HuH-7.5 (cell line): Measurements from ENCODE around the gene CBR1.
"Not testable (repeated sequence)": the region's sequence is repeated elsewhere in the genome, so short reads cannot be mapped to it uniquely, and the experiment has no call there.

Source experiments
- DNase-seq: peaks from one replicate; pipeline ENCODE4 v3.0.0; 2011; ENCODE audit warnings: low spot score

Gene CBR1

DNA sequence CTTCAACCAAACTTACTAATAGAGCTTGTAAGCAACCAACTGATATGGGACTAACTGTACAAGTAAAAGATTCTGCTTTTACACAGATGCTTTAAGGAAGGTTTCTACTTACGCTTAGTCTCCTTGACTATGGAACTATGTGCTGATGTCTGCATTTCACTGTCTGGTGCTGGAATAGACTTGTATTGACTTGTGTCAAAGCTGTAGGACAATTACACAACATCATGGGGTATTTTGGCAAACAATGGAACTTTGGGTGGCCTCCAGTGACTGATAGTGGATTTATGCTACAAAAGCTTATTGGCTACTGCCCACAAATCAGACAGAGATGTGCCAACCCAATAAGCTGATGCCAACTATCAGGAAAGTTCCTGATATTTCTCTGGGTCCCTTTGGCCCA is 10.6 kb downstream of the CBR1 start:
- no peak for DNase-seq

DNA sequence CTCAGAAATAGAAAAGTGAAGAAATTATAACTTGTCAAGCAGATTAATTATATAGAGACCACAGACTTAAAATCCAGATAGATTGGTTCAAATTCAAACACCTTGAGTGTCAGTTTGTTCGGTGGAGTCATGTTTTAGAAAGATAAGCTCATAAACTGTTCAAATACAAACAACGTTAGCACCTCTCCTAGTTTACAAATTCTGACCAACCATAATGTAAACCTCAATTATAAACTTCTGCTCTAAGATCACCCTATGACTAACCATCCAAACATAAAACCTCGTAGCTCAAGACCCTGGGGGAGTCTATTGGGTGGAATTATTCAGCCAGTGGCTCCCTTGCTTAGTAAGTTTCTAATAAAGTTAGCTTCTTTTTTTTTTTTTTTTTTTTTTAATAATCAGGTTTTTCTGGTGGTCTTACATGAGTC is 12.4 kb downstream of the CBR1 start:
- DNase-seq = no peak

DNA sequence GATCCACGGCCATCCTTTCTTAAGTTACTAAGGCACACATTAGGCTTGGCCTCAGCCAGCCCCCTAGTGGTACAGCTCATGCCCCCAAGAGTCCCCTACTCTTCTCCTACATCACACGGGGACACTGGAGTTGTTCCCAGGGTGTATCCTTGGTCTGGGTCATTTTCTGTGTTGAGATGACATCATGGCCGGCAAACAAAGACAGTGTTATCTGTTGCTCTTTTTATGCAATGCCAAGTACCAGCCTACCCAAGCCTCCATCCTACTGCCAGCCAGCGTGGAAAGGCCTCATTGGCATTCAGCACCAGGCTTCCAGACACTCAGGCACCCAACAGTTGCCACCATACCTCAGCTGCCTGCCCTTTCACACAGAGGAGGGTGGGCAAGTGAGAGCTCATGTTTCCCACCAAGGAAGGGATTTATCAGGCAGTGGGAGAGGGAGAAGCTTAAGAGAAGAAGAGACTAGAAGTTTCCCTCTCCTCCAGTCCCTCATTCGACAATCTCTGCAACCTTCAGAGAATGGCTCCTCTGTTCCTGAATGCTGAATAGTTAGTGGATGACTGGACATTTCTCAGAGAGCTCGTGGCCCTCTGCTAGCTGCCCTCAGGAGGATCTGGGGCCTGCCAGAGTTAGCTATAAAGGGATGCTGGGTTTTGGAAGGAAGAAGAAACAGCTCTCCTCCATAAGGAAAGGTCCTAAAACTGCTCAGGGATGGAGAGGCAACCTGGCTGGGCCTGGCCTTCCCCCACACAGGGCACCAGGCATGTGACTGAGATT is 17.7 kb downstream of the CBR1 start:
- DNase-seq = no peak

DNA sequence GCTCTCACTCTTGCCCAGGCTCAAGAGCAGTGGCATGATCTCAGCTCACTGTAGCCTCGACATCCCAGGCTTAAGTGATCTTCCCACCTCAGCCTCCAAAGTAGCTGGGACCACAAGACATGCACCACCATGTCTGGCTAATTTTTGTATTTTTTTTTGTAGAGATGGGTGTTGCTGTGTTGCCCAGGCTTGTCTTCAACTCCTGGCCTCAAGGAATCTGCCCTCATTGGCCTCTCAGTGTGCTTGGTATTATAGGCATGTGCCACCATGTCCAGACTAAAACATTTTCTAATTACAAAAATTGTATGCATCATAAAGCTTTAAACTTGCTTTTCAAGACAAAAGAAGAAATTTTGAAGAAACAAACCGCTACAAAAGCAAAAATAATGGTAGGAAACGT is 20.1 kb downstream of the CBR1 start:
- no peak for DNase-seq

DNA sequence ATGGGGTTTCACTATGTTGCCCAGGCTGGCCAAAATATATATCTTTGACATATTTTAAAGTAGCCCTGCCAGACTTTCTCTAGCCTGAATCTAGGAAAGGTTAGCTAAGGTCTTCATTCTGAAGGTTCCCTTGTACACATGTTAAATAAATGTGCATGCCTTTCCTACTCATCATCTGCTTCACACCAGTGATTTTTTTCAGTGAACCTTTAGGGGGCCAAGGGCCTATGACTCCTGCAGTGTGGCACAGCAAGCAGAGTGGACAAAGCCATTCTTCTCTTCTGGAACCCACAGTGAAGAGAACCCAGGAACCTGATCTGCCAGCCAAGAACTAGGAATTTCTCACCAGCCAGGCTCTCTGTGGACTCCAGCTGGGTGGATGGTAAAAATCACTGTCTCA is 22.9 kb downstream of the CBR1 start:
- DNase-seq = no peak

DNA sequence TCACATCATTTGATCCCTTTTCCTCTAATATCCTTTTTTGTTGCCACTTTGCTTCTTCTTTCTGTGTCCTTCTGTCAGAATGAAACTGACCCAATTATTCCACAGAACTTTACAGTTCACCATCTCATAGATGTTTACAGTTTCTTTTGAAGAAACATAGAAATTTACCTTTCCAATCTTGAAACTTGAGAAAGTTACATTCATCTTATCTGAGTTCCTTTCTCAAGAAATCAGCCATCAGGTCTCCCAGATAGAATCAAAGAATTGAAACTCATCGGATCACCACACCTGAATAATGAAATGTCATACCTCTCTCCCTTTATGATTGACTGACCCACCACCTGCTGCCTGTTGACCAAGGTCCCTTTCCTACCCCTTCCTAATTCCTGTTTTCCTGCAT is 23.7 kb downstream of the CBR1 start:
- DNase-seq = no peak

GRCh38 chr21:36096398-36097290 is 26.8 kb downstream of the CBR1 start:
- DNase-seq = no peak

DNA sequence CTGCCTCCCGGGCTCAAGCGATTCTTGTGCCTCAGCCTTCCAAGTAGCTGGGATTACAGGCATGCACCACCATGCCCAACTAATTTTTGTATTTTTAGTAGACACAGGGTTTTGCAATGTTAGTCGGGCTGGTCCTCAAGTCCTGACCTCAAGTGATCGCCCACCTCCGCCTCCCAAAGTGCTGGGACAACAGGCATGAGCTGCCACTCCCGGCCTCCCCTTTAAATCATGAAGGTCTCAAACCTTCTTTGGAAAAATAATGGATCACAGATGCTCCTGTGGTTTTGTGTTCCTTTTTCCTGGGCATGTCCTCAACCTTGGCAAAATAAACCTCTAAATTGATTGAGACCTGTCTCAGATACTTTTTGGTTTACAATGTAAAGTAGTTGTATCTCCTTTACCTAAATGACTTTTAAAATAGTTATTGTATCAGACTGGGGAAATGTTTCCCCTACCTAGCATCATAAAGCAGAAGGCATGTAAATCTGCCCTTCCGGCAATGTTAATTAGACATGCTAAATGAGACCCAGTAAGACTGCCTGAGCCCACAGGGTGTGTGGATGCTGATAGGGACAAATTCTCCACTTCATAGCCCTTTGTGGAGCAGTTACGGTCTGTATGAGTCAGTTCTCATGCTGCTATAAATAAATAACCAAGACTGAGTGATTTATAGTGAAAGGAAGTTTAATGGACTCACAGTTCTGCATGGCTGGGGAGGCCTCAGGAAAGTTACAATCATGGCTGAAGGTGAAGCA is 27.8 kb downstream of the CBR1 start:
- no peak for DNase-seq

DNA sequence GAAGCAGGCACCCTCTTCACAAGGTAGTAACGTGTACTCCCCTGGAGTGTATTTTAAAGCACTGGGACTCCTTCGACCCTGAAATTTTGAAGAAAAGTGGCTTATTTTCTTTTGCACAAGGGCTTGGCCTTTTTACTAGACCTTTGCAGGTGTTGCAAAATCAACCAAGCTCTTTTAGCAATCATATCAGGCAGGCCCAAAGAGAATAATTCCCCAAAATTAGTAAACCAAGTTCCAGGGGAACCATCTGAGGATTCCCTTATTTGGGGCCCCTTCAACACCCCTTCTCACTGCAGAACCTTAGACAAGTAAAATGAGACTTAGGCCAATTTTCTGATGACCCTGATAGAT is 28.3 kb downstream of the CBR1 start:
- no peak for DNase-seq

DNA sequence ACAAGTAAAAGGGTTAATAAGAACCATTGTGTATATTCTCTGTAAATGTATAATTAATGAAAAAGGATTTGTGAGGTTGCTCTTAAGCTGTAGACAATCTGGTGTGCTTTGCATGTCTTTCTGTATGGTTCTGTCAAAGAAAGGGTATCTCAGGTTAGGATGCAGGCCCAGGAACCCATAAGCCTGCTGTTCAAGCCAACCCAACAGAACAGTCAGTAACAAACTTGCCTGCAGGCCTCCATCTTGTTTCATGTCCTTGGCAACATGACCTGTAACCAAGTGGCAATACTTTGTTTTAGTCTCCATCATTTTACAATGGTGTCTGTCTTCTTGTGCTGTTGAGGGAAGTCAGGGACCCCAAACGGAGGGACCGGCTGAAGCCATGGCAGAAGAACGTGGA is 29.2 kb downstream of the CBR1 start:
- no peak for DNase-seq

DNA sequence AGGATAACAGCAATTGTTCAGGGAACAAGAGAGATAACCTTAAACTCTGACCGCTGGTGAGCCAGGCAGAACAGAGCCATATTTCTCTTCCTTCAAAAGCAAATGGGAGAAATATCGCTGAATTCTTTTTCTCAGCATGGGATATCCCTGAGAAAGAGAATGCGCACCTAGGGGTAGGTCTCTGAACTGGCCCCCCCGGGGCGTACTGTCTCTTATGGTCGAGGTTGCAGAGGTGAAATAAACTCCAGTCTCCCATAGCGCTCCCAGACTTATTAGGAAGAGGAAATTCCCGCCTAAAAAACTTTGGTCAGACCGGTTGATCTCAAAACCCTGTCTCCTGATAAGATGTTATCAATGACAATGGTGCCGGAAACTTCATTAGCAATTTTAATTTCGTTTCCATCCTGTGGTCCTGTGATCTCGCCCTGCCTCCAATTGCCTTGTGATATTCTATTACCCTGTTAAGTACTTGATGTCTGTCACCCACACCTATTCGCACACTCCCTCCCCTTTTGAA is 29.9 kb downstream of the CBR1 start:
- not testable (repeated sequence) for DNase-seq

- DNase-seq = no peak
These were observed 31.3 kb downstream of the CBR1 start for GRCh38 chr21:36100971-36101641.

- DNase-seq = no peak
These were observed 33.6 kb downstream of the CBR1 start for GRCh38 chr21:36103434-36103833.

- DNase-seq = no peak
These were observed 34.8 kb downstream of the CBR1 start for GRCh38 chr21:36104317-36105300.

GRCh38 chr21:36105327-36105842 is 35.6 kb downstream of the CBR1 start:
- DNase-seq = no peak

GRCh38 chr21:36109868-36110267 is 40.0 kb downstream of the CBR1 start:
- no peak for DNase-seq

DNA sequence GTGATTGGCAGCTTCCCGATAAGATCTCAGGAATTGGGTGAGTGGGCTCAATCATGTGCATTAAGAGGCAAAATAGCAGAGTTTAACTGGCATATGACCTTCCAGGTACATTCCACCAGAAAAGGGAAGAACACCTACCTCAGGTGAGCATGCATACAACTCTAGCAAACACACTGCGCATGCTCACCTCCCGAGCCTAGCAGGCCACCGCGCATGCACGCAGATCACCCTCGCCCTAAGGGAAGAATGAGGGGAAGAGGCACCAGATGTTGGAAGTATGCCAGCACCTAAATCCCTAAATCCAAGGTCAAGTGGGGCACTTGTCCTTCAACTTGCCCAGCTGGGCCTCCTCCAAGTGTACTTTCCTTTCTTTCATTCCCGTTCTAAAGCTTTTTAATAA is 41.4 kb downstream of the CBR1 start:
- DNase-seq = no peak

GRCh38 chr21:36113647-36114428 is 44.0 kb downstream of the CBR1 start:
- no peak for DNase-seq

DNA sequence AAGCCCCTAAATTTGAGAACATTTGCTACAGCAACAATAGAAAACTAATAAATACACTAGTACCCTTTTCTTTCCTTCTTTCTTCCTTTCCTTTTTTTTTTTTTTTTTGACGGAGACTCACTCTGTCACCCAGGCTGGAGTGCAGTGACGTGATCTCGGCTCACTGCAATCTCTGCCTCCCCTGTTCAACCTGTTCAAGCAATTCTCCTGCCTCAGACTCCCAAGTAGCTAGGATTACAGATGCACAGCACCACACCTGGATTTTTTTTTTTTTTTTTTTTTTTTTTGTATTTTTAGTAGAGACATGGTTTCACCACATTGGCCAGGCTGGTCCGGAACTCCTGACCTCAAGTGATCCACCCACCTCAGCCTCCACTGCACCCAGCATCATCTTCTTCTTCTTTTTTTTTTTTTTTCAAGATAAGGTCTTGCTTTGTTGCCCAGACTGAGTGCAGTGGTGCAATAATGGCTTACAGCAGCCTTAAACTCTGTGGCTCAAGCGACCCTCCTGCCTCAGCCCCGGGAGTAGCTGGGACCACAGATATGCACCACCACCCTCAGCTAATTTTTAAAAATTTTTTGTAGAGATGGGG is 45.4 kb downstream of the CBR1 start:
- no peak for DNase-seq
